ENCODE results near the gene TCF7L1.

Gene TCF7L1

GRCh38 chr2:85356186-85356585 lies 223.0 kb downstream of the TCF7L1 start:
- no peaks in the 10 kb centered on the region for H3K27me3 ChIP-seq (replicated peaks; ENCODE audit: insufficient read depth, low read length)
- H4K20me1 ChIP-seq (ENCODE audit: insufficient read depth, low read length): no peaks in the 10 kb centered on the region
- H3F3A ChIP-seq (ENCODE audit: insufficient read depth, low read length): peaks cover 5% of the 10 kb centered on the region; the same call in 1 of the 2 replicates
- H3K9me2 ChIP-seq (replicated peaks; ENCODE audit: insufficient read depth, low read length): no peaks in the 10 kb centered on the region
- no peaks in the 10 kb centered on the region for H3K9me3 ChIP-seq (replicated peaks; ENCODE audit: insufficient read depth, low read length)
- no peaks in the 10 kb centered on the region for H3K36me3 ChIP-seq (replicated peaks; ENCODE audit: insufficient read depth, low read length)
- no peak overlapping the region for H3K27ac ChIP-seq (ENCODE audit: low read length)
- peaks cover 35% of the 10 kb centered on the region for H3K79me2 ChIP-seq (ENCODE audit: low read length)
- no peak overlapping the region for H3K4me3 ChIP-seq (ENCODE audit: low read length)
- H3K4me2 ChIP-seq (ENCODE audit: low read depth, low read length): no peak overlapping the region
- H3K4me1 ChIP-seq (ENCODE audit: low read length): peaks cover 11% of the 10 kb centered on the region; the same call in 1 of the 2 replicates
- H3K9ac ChIP-seq (ENCODE audit: low read length): no peak overlapping the region
- no peak for DNase-seq
- TF ChIP-seq CTCF (IDR thresholded peaks at IDR 0.05; ENCODE audit: low read length) (no peak), EZH2 (optimal IDR thresholded peaks at IDR 0.05; ENCODE audit: low read depth, low read length) (no peak), EZH2phosphoT487 (IDR thresholded peaks at IDR 0.05; ENCODE audit: low read length) (no peak)
- H2AFZ ChIP-seq (ENCODE audit: low read length): no peak overlapping the region

GRCh38 chr2:85357736-85358135 lies 224.5 kb downstream of the TCF7L1 start:
- Histone ChIP-seq H3K4me1 (ENCODE audit: low read length) (peaks cover 11% of the 10 kb centered on the region; the same call in 1 of the 2 replicates), H3K9ac (ENCODE audit: low read length) (no peak overlapping the region), H2AFZ (ENCODE audit: low read length) (no peak overlapping the region), H3K36me3 (replicated peaks; ENCODE audit: insufficient read depth, low read length) (no peaks in the 10 kb centered on the region), H4K20me1 (ENCODE audit: insufficient read depth, low read length) (no peaks in the 10 kb centered on the region), H3K27ac (ENCODE audit: low read length) (no peak overlapping the region), H3K27me3 (replicated peaks; ENCODE audit: insufficient read depth, low read length) (no peaks in the 10 kb centered on the region), H3K4me3 (ENCODE audit: low read length) (no peak overlapping the region), H3K9me2 (replicated peaks; ENCODE audit: insufficient read depth, low read length) (no peaks in the 10 kb centered on the region), H3K9me3 (replicated peaks; ENCODE audit: insufficient read depth, low read length) (no peaks in the 10 kb centered on the region), H3F3A (ENCODE audit: insufficient read depth, low read length) (peaks cover 5% of the 10 kb centered on the region; the same call in 1 of the 2 replicates), H3K79me2 (ENCODE audit: low read length) (peaks cover 31% of the 10 kb centered on the region), H3K4me2 (ENCODE audit: low read depth, low read length) (no peak overlapping the region)
- no peak for TF ChIP-seq CTCF (IDR thresholded peaks at IDR 0.05; ENCODE audit: low read length)
- no peak for TF ChIP-seq EZH2 (optimal IDR thresholded peaks at IDR 0.05; ENCODE audit: low read depth, low read length)
- no peak for TF ChIP-seq EZH2phosphoT487 (IDR thresholded peaks at IDR 0.05; ENCODE audit: low read length)
- no peak for DNase-seq

All from MM.1S (cell line).